GM12874 (cell line): ENCODE data around the gene CPLANE1.

Experiments
- TF ChIP-seq, protein P1 (sequence below): IDR thresholded peaks from 2 replicates; pipeline ENCODE4 v1.5.1; 2011; ENCODE audit warnings: low read depth, mild to moderate bottlenecking, control low read depth, low read length, moderate library complexity; ENCODE audit not compliant: insufficient read depth

The CPLANE1 gene

DNA sequence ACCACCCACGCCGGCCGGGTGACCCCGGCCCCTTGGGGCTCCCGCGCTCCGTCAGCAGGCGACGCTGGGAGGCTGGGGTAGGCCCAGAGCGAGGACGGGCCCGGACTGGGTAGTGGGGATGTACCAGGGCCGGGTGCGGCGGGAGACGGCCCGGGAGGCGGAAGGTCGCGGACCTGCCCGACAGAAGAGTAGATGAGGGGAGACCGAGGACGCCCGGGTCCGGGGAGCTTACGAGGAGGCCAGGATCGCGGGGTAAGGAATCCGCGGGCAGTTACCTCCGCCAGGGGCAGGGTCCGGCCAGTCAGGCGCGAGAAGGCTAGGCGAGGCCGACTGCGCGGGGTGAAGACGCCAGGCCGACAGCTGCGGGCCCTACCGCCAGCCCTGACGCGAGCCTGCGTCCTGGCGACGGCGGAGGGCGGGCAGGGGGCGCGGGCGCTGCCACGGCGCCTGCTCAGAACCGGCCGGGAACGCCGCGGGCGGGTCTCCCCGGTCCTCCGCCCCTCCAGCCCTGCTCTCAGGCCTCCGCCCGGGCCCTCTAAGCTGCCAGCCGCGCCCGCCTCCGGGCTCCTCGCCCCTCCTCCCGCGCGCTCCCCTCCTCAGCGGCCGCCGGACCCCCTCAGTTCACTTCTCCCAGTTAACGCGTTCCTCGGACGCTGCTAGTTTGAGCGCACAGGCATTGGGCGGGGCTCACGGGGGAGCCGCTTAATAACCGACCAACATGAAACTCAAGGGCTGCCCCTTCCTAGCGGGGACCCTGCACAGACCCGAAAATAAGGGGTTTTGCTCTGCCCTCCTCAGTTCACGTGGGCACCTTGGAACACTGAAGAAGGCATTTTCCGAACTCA lies at the start of gene CPLANE1:
TSS of gene CPLANE1 (minus strand) at position 407 of the 845 bp plus-strand sequence. CDS start 1,678 bp downstream, outside the sequence.
- TF ChIP-seq, protein P1, sequence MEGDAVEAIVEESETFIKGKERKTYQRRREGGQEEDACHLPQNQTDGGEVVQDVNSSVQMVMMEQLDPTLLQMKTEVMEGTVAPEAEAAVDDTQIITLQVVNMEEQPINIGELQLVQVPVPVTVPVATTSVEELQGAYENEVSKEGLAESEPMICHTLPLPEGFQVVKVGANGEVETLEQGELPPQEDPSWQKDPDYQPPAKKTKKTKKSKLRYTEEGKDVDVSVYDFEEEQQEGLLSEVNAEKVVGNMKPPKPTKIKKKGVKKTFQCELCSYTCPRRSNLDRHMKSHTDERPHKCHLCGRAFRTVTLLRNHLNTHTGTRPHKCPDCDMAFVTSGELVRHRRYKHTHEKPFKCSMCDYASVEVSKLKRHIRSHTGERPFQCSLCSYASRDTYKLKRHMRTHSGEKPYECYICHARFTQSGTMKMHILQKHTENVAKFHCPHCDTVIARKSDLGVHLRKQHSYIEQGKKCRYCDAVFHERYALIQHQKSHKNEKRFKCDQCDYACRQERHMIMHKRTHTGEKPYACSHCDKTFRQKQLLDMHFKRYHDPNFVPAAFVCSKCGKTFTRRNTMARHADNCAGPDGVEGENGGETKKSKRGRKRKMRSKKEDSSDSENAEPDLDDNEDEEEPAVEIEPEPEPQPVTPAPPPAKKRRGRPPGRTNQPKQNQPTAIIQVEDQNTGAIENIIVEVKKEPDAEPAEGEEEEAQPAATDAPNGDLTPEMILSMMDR, result peak; percentile 18; the same call in 1 of the 2 replicates

DNA sequence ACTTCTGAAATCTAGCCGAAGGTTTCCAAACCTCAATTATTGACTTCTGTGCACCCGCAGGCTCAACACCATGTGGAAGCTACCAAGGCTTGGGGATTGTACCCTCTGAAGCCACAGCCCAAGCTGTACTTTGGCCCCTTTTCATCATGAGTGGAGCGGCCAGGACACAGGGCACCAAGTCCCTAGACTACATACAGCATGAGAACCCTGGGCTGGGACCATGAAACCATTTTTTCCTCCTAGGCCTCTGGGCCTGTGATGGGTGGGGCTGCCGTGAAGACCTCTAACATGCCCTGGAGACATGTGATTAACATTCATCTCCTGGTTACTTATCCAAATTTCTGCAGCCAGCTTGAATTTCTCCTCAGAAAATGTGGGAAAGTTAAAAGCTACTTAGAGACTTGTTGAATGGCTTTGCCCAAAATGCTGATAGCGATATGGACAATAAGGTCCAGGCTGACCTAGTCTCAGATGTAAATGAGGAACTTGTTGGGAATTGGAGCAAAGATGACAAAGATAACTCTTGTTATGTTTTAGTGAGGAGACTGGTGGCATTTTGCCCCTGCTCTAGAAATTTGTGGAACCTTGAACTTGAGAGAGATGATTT lies 34.1 kb upstream of the CPLANE1 start:
- TF ChIP-seq, protein P1, result no peak

DNA sequence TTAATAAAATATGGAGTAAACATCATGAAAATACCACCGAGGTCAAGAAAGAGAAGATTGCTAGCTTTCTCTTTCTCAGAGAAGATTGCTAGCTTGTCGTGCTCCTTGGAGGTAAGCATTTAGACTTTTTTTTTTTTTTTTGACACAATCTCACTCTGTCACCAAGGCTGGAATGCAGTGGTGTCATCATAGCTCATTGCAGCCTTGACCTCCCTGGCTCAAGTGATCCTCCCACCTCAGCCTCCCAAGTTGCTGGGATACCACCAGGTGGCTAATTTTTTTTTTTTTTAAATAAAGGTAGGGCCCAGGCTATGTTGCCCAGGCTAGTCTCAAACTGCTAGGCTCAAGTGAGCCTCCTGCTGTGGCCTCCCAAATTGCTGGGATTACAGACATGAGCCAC lies 26.3 kb upstream of the CPLANE1 start:
- TF ChIP-seq, protein P1, result no peak

DNA sequence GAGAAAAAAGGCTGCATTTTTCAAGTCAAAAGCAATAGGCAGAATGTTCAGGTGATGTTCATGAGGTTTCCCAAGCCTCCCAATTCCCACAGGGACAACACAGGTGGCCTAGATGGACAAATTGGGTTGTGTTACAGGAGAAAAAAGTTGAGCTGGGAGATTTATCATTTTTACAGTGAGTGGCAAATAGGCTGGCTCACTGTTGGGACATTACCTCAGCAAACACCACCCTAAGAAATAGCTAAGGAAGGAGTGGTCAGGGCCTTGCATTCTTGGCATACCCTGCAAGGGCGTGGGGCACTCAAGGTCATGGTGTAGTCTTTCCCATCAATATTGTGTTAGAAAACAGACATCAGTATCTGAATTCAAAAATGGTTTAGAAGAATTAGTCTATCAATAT lies 23.3 kb upstream of the CPLANE1 start:
- TF ChIP-seq, protein P1, result no peak

DNA sequence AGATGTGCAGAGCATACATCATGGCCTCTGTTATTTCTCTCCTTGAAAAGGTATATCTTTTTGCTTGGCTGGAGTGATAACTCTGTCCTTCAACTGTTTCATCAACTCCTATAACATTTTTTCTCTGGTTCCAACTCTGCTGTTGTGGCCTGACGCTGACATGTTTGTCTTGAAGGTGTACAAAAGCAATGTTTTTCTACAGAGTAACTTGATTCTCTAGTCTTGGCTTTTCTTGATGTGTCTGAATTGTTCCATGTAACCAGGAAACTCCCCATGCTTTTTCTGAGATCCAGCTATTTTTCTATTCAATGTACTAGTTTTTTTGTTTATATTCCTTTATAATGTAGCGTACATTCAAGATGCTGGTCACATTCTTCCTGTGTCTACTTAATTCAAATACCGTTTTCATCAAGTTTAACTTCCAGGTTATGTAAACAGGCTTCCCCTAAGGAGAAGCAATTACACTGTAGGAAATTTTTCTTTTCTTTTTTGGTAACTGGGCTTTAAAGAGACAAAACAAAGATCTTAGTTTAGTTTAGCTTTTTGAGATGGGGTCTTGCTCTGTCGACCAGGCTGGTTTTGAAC lies 6.7 kb upstream of the CPLANE1 start:
- TF ChIP-seq, protein P1, result no peak

DNA sequence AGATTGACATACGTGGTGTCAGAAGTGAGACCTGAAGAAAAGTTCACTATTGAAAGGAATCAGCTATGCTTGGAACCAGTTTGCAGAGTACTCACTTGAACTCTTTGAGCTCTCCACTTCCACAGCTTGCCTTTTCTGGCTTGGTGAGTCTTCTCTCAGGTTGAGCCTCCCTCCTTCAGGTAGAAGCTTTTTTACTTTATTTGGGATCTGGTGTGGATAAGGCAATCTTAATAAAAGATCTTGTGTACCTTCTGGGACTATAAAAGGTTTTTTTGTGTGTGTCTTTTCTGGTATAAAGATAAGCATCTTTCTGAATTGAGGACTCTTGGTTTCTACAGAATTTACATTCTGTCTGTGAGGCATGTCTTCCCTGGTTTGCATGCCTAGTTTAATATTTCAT lies 5.4 kb upstream of the CPLANE1 start:
- TF ChIP-seq, protein P1, result no peak

DNA sequence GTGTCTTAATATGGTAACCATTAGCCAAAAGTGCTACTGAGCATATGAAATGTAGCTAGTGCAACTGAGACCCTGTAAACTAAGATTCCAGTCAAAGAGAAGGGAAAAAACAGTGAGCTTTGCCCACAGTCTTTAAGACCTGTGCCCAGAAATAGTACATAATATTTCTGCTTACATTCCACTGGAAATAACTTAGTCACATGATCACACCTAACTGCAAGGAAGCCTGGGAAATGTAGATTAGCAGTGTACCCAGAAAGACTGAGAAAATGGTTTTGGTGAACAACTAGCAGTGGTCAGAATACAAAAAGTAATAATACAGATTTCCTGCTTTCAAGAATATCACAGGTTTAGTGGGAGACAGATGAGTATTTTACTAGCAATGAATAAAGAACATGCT lies 2.5 kb upstream of the CPLANE1 start:
- TF ChIP-seq, protein P1, result no peak
